Astrocyte (in vitro differentiated cells and primary cell): ENCODE measurements around the gene RNPEP. TPM values are rescaled to one million over a fixed set of nuclear protein-coding genes. Genes with fewer than 3 reads are reported as not detected.

ENCODE experiments used
- DNase-seq: peaks from one replicate; pipeline ENCODE4 v3.0.0-alpha.2; 2010; ENCODE audit warnings: low read depth
- FAIRE-seq: peaks from 2 replicates; lab custom pipeline; 2011; peaks lifted over from hg19 to GRCh38; lab: Jason Lieb, UNC
- H2AFZ ChIP-seq: 2 replicates; pipeline ENCODE4 v1.6.0; 2012; ENCODE audit warnings: low read depth, low read length, inconsistent platforms
- H3K27ac ChIP-seq: 2 replicates; pipeline ENCODE4 v1.5.1; 2011; ENCODE audit warnings: low read depth, low read length, inconsistent platforms
- H3K27me3 ChIP-seq: 2 replicates; pipeline ENCODE4 v1.6.0; 2011; ENCODE audit warnings: low read length, inconsistent platforms; ENCODE audit not compliant: insufficient read depth
- H3K36me3 ChIP-seq: 2 replicates; pipeline ENCODE4 v1.5.1; 2011; ENCODE audit warnings: low read length, inconsistent platforms; ENCODE audit not compliant: insufficient read depth
- H3K4me1 ChIP-seq: 2 replicates; pipeline ENCODE4 v1.5.1; 2011; ENCODE audit warnings: low read length, inconsistent platforms; ENCODE audit not compliant: insufficient read depth
- H3K4me2 ChIP-seq: 2 replicates; pipeline ENCODE4 v1.6.0; 2012; ENCODE audit warnings: low read length, inconsistent platforms
- H3K4me3 ChIP-seq: 2 replicates; pipeline ENCODE4 v1.5.1; 2011; ENCODE audit warnings: low read depth, mild to moderate bottlenecking, low read length, inconsistent platforms; ENCODE audit not compliant: insufficient read depth
- H3K79me2 ChIP-seq: 2 replicates; pipeline ENCODE4 v1.6.0; 2012; ENCODE audit warnings: mild to moderate bottlenecking, low read length, inconsistent platforms; ENCODE audit not compliant: insufficient read depth
- H3K9ac ChIP-seq: 2 replicates; pipeline ENCODE4 v1.6.0; 2012; ENCODE audit warnings: mild to moderate bottlenecking, low read length, inconsistent platforms
- H3K9me3 ChIP-seq: 2 replicates; pipeline ENCODE4 v1.5.1; 2012; ENCODE audit warnings: low read depth, mild to moderate bottlenecking, low read length, inconsistent platforms; ENCODE audit not compliant: insufficient read depth
- H4K20me1 ChIP-seq: 2 replicates; pipeline ENCODE4 v1.6.0; 2012; ENCODE audit warnings: low read length, inconsistent platforms; ENCODE audit not compliant: insufficient read depth
- H3K27ac Mint-ChIP-seq: one replicate; pipeline ENCODE4 v1.8.0; 2021; ENCODE audit warnings: mild to moderate bottlenecking, mixed read lengths; ENCODE audit not compliant: unreplicated experiment
- H3K27me3 Mint-ChIP-seq: one replicate; pipeline ENCODE4 v1.8.0; 2021; ENCODE audit warnings: low read depth, mixed read lengths; ENCODE audit not compliant: unreplicated experiment
- H3K36me3 Mint-ChIP-seq: one replicate; pipeline ENCODE4 v1.8.0; 2021; ENCODE audit warnings: low read depth, mixed read lengths; ENCODE audit not compliant: unreplicated experiment
- H3K4me1 Mint-ChIP-seq: one replicate; pipeline ENCODE4 v1.8.0; 2021; ENCODE audit warnings: low read depth, mixed read lengths; ENCODE audit not compliant: unreplicated experiment
- H3K4me3 Mint-ChIP-seq: one replicate; pipeline ENCODE4 v1.8.0; 2021; ENCODE audit warnings: mild to moderate bottlenecking, moderate library complexity, mixed read lengths; ENCODE audit not compliant: unreplicated experiment
- H3K9me3 Mint-ChIP-seq: one replicate; pipeline ENCODE4 v1.8.0; 2021; ENCODE audit warnings: mild to moderate bottlenecking, mixed read lengths; ENCODE audit not compliant: unreplicated experiment
- CTCF ChIP-seq: IDR thresholded peaks from 2 replicates; pipeline ENCODE4 v1.5.1; 2011; ENCODE audit warnings: low read depth, mild to moderate bottlenecking, inconsistent platforms, low read length, moderate library complexity; ENCODE audit not compliant: insufficient read depth
- EZH2 ChIP-seq: IDR thresholded peaks from 2 replicates; pipeline ENCODE4 v1.6.1; 2012; ENCODE audit warnings: mild to moderate bottlenecking, low read length, inconsistent platforms; ENCODE audit not compliant: insufficient read depth
- total RNA-seq: library from RNA; stranded (reverse); gene quantifications from 2 replicates; pipeline ENCODE4 v1.2.1, GENCODE V29; 2021

The RNPEP gene
- total RNA-seq, 1 donor from 2014 or later = 68.9 TPM

DNA sequence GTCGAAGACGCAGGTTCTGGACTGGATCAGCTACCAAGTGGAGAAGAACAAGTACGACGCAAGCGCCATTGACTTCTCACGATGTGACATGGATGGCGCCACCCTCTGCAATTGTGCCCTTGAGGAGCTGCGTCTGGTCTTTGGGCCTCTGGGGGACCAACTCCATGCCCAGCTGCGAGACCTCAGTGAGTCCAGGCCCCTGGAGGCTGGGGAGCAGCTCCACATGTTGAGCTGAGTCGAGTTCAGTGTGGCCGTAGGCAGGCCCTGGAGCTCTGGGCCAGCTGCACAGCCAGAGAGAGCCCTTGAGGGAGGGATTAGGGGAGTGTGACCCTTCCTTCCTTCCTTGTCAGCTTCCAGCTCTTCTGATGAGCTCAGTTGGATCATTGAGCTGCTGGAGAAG lies 29.5 kb downstream of the RNPEP start:
- Histone ChIP-seq H3K27ac (no peak overlapping the region), H2AFZ (no peak overlapping the region), H4K20me1 (peaks cover 7% of the 10 kb centered on the region), H3K4me3 (no peak overlapping the region), H3K9me3 (no peaks in the 10 kb centered on the region), H3K27me3 (peaks cover 2% of the 10 kb centered on the region), H3K4me2 (no peak overlapping the region), H3K36me3 (no peaks in the 10 kb centered on the region), H3K79me2 (no peaks in the 10 kb centered on the region), H3K9ac (no peak overlapping the region), H3K4me1 (no peaks in the 10 kb centered on the region)
- no peak for TF ChIP-seq EZH2
- TF ChIP-seq CTCF = no peak
- H3K4me3 Mint-ChIP-seq = no peak overlapping the region
- H3K27me3 Mint-ChIP-seq = peaks cover 10% of the 10 kb centered on the region
- H3K4me1 Mint-ChIP-seq = peaks cover 11% of the 10 kb centered on the region
- H3K9me3 Mint-ChIP-seq = no peaks in the 10 kb centered on the region
- no peak overlapping the region for H3K27ac Mint-ChIP-seq
- FAIRE-seq (no peak), DNase-seq (no peak)
- peaks cover 3% of the 10 kb centered on the region for H3K36me3 Mint-ChIP-seq

DNA sequence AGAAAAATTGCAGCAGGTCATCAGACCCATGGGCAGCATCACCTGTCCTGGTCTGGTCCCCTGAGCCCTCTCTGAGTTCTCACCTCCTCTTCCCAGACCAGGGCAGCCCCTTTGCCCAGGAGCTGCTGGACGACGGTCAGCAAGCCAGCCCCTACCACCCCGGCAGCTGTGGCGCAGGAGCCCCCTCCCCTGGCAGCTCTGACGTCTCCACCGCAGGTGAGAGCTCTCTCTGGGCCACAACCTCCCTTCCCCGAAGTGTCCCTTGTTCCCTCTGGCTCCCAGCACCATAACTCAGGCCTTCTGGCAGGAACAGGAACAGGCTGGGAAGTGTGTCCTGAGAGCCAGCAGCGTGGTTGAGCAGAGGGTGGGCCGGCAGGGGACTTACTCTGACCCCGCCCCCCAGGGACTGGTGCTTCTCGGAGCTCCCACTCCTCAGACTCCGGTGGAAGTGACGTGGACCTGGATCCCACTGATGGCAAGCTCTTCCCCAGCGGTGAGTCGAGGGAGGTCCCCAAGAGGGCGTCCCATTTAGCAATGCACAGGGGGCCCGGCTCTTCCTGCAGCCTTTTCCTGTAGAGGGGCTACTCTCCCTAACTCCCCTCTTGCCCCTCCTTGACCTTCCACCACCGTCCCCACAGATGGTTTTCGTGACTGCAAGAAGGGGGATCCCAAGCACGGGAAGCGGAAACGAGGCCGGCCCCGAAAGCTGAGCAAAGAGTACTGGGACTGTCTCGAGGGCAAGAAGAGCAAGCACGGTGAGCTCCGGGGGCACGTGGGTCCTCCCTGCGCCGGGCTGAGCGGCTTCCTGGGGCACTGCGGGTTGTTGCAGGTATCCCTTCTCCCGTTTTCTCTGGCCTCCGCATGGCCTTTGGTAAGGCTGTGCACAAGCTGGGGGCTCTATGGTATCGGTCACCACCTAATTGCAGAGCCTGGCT lies 30.4 kb downstream of the RNPEP start:
- Mint-ChIP-seq H3K27me3 (peaks cover 10% of the 10 kb centered on the region), H3K4me3 (no peak overlapping the region), H3K9me3 (no peaks in the 10 kb centered on the region), H3K36me3 (peaks cover 3% of the 10 kb centered on the region), H3K4me1 (peaks cover 9% of the 10 kb centered on the region), H3K27ac (no peak overlapping the region)
- DNase-seq (no peak), FAIRE-seq (no peak)
- Histone ChIP-seq H3K4me3 (no peak overlapping the region), H2AFZ (no peak overlapping the region), H4K20me1 (no peaks in the 10 kb centered on the region), H3K9ac (no peak overlapping the region), H3K36me3 (no peaks in the 10 kb centered on the region), H3K9me3 (no peaks in the 10 kb centered on the region), H3K4me1 (no peaks in the 10 kb centered on the region), H3K79me2 (no peaks in the 10 kb centered on the region), H3K4me2 (no peak overlapping the region), H3K27ac (no peak overlapping the region), H3K27me3 (peaks cover 2% of the 10 kb centered on the region)
- TF ChIP-seq CTCF = no peak
- no peak for TF ChIP-seq EZH2

DNA sequence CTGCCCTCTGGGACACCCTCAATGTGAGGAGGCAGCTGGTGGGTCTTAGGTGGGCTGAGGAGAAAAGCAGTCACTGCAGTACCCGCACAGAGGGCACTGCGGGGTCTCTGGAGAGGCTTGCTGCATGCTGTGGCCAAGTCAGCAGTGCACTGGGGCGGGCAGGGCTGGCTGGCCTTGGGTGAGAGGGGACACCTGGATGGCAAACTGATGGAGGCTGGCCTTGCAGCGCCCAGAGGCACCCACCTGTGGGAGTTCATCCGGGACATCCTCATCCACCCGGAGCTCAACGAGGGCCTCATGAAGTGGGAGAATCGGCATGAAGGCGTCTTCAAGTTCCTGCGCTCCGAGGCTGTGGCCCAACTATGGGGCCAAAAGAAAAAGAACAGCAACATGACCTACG lies 31.2 kb downstream of the RNPEP start:
- Histone ChIP-seq H4K20me1 (no peaks in the 10 kb centered on the region), H3K4me3 (no peak overlapping the region), H3K4me1 (peaks cover 2% of the 10 kb centered on the region), H3K9me3 (no peaks in the 10 kb centered on the region), H3K9ac (no peak overlapping the region), H3K79me2 (no peaks in the 10 kb centered on the region), H3K36me3 (no peaks in the 10 kb centered on the region), H3K4me2 (no peak overlapping the region), H3K27ac (no peak overlapping the region), H3K27me3 (peaks cover 2% of the 10 kb centered on the region), H2AFZ (no peak overlapping the region)
- Mint-ChIP-seq H3K27me3 (peaks cover 10% of the 10 kb centered on the region), H3K4me3 (no peak overlapping the region), H3K27ac (no peak overlapping the region), H3K36me3 (peaks cover 3% of the 10 kb centered on the region), H3K4me1 (peaks cover 6% of the 10 kb centered on the region), H3K9me3 (no peaks in the 10 kb centered on the region)
- no peak for TF ChIP-seq CTCF
- TF ChIP-seq EZH2 = no peak
- DNase-seq (no peak), FAIRE-seq (no peak)
